ENCODE measurements around the gene TENM4. TPM values are rescaled to one million over a fixed set of nuclear protein-coding genes. Genes with fewer than 3 reads are reported as not detected.

Gene TENM4
- total RNA-seq, 1 experiment from 2014 or later: 0.39 TPM

GRCh38 chr11:78954261-78954660 is 486.6 kb downstream of the TENM4 start:
- Histone ChIP-seq H3K9me3 (ENCODE audit: control insufficient read depth, insufficient read depth, low read depth, low read length) (no peaks in the 10 kb centered on the region), H3K4me1 (ENCODE audit: control insufficient read depth, insufficient read depth, low read length) (no peaks in the 10 kb centered on the region), H3K27me3 (ENCODE audit: control insufficient read depth, insufficient read depth, low read length) (0 out of 2 replicates have a peak, but pooled peaks cover 7% of the 10 kb centered on the region), H3K4me3 (ENCODE audit: low read depth in 2 of 2, low read length in 2 of 2) (no peak overlapping the region), H3K27ac (ENCODE audit: low read length) (no peak overlapping the region), H3K36me3 (ENCODE audit: control insufficient read depth, insufficient read depth, low read length) (no peaks in the 10 kb centered on the region)
- intact Hi-C loops (cut with micrococcal nuclease; ENCODE audit: unreplicated experiment) (no loop called here), in situ Hi-C loops (cut with HindIII; ENCODE audit: low pct_unique_long_range_greater_than_20kb, low sequenced_read_pairs) (no loop called here)
- CTCF ChIA-PET: no interaction called here
- POLR2A ChIA-PET: no interaction called here
- TF ChIP-seq POLR2AphosphoS5 (IDR thresholded peaks at IDR 0.05; ENCODE audit: low read depth, low read length) (no peak), REST (IDR thresholded peaks at IDR 0.05; ENCODE audit: insufficient read depth in 1 of 2, low read depth in 2 of 2, low read length in 1 of 2) (no peak), TCF7L2 (IDR thresholded peaks at IDR 0.05; ENCODE audit: low read depth, low read length) (no peak), SIN3A (IDR thresholded peaks at IDR 0.05; ENCODE audit: borderline replicate concordance, insufficient read depth, low read depth, low read length) (no peak), CTCF (IDR thresholded peaks at IDR 0.05) (no peak)
- BruUV-seq (replicated peaks): no TSS peak
- DNase-seq (ENCODE audit: low read depth, low spot score): no peak
- ATAC-seq: no peak

- no peak for DNase-seq (ENCODE audit: low read depth, low spot score)
- Histone ChIP-seq H3K27me3 (ENCODE audit: control insufficient read depth, insufficient read depth, low read length) (0 out of 2 replicates have a peak, but pooled peaks cover 7% of the 10 kb centered on the region), H3K36me3 (ENCODE audit: control insufficient read depth, insufficient read depth, low read length) (no peaks in the 10 kb centered on the region), H3K27ac (ENCODE audit: low read length) (no peak overlapping the region), H3K9me3 (ENCODE audit: control insufficient read depth, insufficient read depth, low read depth, low read length) (no peaks in the 10 kb centered on the region), H3K4me1 (ENCODE audit: control insufficient read depth, insufficient read depth, low read length) (no peaks in the 10 kb centered on the region), H3K4me3 (ENCODE audit: low read depth in 2 of 2, low read length in 2 of 2) (no peak overlapping the region)
- intact Hi-C loops (cut with micrococcal nuclease; ENCODE audit: unreplicated experiment): no loop called here
- CTCF ChIA-PET: no interaction called here
- TF ChIP-seq POLR2AphosphoS5 (IDR thresholded peaks at IDR 0.05; ENCODE audit: low read depth, low read length): no peak
- no peak for TF ChIP-seq REST (IDR thresholded peaks at IDR 0.05; ENCODE audit: insufficient read depth in 1 of 2, low read depth in 2 of 2, low read length in 1 of 2)
- no peak for TF ChIP-seq TCF7L2 (IDR thresholded peaks at IDR 0.05; ENCODE audit: low read depth, low read length)
- no peak for TF ChIP-seq CTCF (IDR thresholded peaks at IDR 0.05)
- TF ChIP-seq SIN3A (IDR thresholded peaks at IDR 0.05; ENCODE audit: borderline replicate concordance, insufficient read depth, low read depth, low read length): no peak
- in situ Hi-C loops (cut with HindIII; ENCODE audit: low pct_unique_long_range_greater_than_20kb, low sequenced_read_pairs): no loop called here
- no TSS peak for BruUV-seq (replicated peaks)
- ATAC-seq: no peak
- POLR2A ChIA-PET: no interaction called here
Observed at GRCh38 chr11:78952890-78953289, 487.9 kb downstream of the TENM4 start.
